Kidney (tissue), 14 donors: ENCODE results near the gene CDH6. TPM values are rescaled to one million over a fixed set of nuclear protein-coding genes. Genes with fewer than 3 reads are reported as not detected.

ENCODE experiments used
- DNase-seq, 5 donors: peaks; one replicate each; pipeline ENCODE4 v3.0.0-alpha.2; 2013 to 2020
- FAIRE-seq: peaks from 2 replicates; lab custom pipeline; 2012; peaks lifted over from hg19 to GRCh38; lab: Jason Lieb, UNC
- H3K27ac ChIP-seq, 2 donors: one replicate each; pipeline ENCODE4 v1.7.0; 2013; ENCODE audit warnings: low read depth in 2 of 2, low read length in 2 of 2, inconsistent platforms in 1 of 2
- H3K27me3 ChIP-seq: one replicate; pipeline ENCODE4 v1.7.1; 2013; ENCODE audit warnings: low read length, inconsistent platforms; ENCODE audit not compliant: control insufficient read depth, insufficient read depth
- H3K36me3 ChIP-seq, 3 donors: one replicate each; pipeline versions ENCODE4 v1.7.0 to v1.7.1; 2013; ENCODE audit warnings: low read length in 3 of 3, control low read depth in 1 of 3, inconsistent platforms in 1 of 3; ENCODE audit not compliant: insufficient read depth in 3 of 3, control insufficient read depth in 2 of 3
- H3K4me1 ChIP-seq, 3 donors: one replicate each; pipeline versions ENCODE4 v1.7.0 to v1.7.1; 2013; ENCODE audit warnings: low read length in 3 of 3, inconsistent platforms in 1 of 3, low read depth in 1 of 3; ENCODE audit not compliant: control insufficient read depth in 2 of 3, insufficient read depth in 2 of 3
- H3K4me3 ChIP-seq, 3 donors: one replicate each; pipeline versions ENCODE4 v1.7.0 to v1.8.1; 2013; ENCODE audit warnings: low read length in 3 of 3, control low read depth in 1 of 3, inconsistent platforms in 1 of 3
- H3K9ac ChIP-seq, 3 donors: one replicate each; pipeline versions ENCODE4 v1.7.0 to v1.7.1; 2013; ENCODE audit warnings: low read length in 3 of 3, control low read depth in 1 of 3, inconsistent platforms in 1 of 3
- H3K9me3 ChIP-seq, 3 donors: one replicate each; pipeline versions ENCODE4 v1.7.0 to v1.7.1; 2013; ENCODE audit warnings: low read length in 3 of 3, control low read depth in 1 of 3, inconsistent platforms in 1 of 3; ENCODE audit not compliant: control insufficient read depth in 2 of 3, insufficient read depth in 1 of 3
- CTCF ChIP-seq: IDR thresholded peaks from 3 replicates; pipeline ENCODE4 v1.5.1; 2012; ENCODE audit warnings: mild to moderate bottlenecking, moderate library complexity, borderline replicate concordance; ENCODE audit not compliant: insufficient read depth; ENCODE audit errors: extremely low read depth
- intact Hi-C: fragments of 100-400 bp; cut with DNase I; formaldehyde crosslinking; loops from one replicate; pipeline ENCODE4 v1.11.1; 2022
- polyA plus RNA-seq: library from polyadenylated mRNA; stranded (reverse); fragments of 350-450 nt; fragmentation: Illumina TruSeq; extraction: RNeasy Lipid Tissue Mini Kit (QIAGEN cat#74804); gene quantifications from one replicate; pipeline ENCODE4 v1.2.3, GENCODE V29; 2014; ENCODE audit warnings: low read depth, low replicate concordance; ENCODE audit not compliant: insufficient read depth
- total RNA-seq: library from RNA; stranded (reverse); fragmentation: NEBNext Ultra II Directional; extraction: Animal tissue kit (Norgen Biotek cat#: 25700); gene quantifications from one replicate; pipeline ENCODE4 v1.2.1, GENCODE V29; 2021
- donor health status: control.
- donor health status: control.
- donor health status: control.
- donor health status: control.
- donor health status: control.
- donor health status: DM: yes; HTN: yes; CAD: no.
- donor health status: Normal renal cell carcinoma (clear cell type).

Gene CDH6
- total and polyA plus RNA-seq, 2 donors from 2014 or later = 21.8 to 196 TPM

DNA sequence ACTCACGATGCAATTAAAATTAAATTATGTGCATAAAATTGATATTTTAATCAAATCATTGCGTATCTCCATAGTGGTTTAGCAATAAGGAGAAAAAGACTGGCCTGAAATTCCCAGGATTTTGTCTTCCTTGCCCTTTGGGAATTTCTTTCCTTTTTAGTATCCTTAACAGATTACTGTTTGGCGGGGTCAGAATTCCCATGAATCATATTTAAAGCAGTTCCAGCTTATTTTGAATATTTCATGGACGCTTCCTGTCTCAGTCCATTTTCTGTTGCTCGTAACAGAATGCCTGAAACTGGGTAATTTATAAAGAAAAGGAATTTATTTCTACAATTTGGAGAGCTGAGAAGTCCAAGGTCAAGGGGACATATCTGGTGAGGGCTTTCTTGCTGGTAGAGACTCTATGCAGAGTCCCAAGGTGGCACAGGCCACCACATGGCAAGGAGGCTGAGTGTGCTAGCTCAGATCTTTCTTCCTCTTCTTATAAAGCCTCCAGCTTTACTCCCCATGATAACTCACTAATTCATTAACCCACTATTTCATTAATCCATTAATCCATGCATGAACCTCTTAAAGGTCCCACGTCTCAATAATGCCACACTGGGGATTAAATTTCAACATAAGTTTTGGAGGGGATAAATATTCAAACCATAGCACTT is 37.8 kb downstream of the CDH6 start:
- Histone ChIP-seq H3K4me3 (no peak overlapping the region), H3K4me1 (peaks cover 2 to 8% (median 5%) of the 10 kb centered on the region in 3 donors), H3K36me3 (no peaks in the 10 kb centered on the region), H3K27ac (no peak overlapping the region), H3K9me3 (no peaks in the 10 kb centered on the region), H3K9ac (no peak overlapping the region), H3K27me3 (no peaks in the 10 kb centered on the region)
- no peak for FAIRE-seq
- no peak for TF ChIP-seq CTCF
- no peak for DNase-seq
- intact Hi-C loops = no loop called here

DNA sequence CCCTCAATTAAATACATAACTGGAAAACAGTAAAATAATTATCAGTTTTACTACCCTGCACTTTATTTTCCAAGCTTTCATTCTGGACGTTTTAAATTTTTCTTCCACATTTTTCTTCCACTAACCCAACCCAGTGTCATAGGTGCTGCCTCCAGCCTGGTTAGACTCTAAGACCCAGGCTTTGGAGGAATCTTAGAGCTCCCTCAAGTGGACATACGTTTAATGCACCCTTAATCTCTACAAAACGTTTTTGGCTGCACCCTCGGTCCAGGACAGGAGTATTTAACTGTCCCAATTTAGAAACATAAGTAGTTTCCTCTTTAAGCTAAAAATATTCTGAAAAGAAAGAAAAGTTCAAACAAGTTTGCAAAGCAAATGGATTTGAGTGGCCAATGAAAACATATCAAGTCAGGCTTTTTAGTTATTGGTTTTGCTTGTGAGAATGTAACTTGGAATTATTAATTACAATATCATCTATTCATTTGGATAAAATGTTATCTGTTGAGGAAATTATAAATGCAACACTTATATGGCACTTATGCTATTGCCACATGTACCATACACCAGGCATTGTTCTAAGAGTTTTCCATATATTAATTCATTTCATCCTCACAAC is 38.9 kb downstream of the CDH6 start:
- intact Hi-C loops = no loop called here
- DNase-seq = peak in 2 of 5 donors; percentile 68 to 78
- Histone ChIP-seq H3K27me3 (no peaks in the 10 kb centered on the region), H3K9me3 (no peaks in the 10 kb centered on the region), H3K27ac (no peak overlapping the region), H3K4me3 (no peak overlapping the region), H3K9ac (no peak overlapping the region), H3K4me1 (peaks cover 2 to 8% (median 5%) of the 10 kb centered on the region in 3 donors), H3K36me3 (no peaks in the 10 kb centered on the region)
- peak; percentile 85 for FAIRE-seq
- TF ChIP-seq CTCF = peak; percentile 69

DNA sequence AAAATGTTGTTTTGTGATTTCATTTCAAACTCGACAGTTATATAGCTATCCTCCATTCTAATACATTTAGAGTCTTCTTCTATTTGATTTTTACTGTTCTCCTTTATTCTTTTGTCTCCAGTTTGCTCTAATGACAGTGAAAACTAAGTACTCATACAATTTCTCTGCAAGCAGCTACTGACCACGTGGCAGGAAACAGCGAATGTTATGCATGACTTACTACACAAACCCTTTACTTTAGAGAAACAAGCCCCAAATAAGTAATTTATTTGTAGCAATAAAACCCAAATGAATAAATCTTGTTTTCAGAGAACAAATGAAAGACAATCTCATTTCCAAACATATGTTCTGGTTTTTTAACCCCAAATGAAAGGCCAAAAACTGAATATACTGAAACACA is 41.9 kb downstream of the CDH6 start:
- no peak overlapping the region for H3K9ac ChIP-seq
- DNase-seq (peak in 2 of 5 donors; percentile 66 to 74), FAIRE-seq (peak; percentile 52)
- H3K27me3 ChIP-seq = no peaks in the 10 kb centered on the region
- intact Hi-C loops = no loop called here
- peaks cover 0 to 8% (median 5%) of the 10 kb centered on the region in 3 donors for H3K4me1 ChIP-seq
- H3K27ac ChIP-seq = no peak overlapping the region
- H3K4me3 ChIP-seq = no peak overlapping the region
- H3K9me3 ChIP-seq = no peaks in the 10 kb centered on the region
- no peaks in the 10 kb centered on the region for H3K36me3 ChIP-seq
- TF ChIP-seq CTCF = no peak
